Epidermal melanocyte (primary cell): Measurements from ENCODE around the gene GSTO2.

Experiments
- DNase-seq: peaks from one replicate; pipeline ENCODE4 v3.0.0; 2011; ENCODE audit warnings: low spot score; ENCODE audit not compliant: insufficient read length

GSTO2 gene

DNA sequence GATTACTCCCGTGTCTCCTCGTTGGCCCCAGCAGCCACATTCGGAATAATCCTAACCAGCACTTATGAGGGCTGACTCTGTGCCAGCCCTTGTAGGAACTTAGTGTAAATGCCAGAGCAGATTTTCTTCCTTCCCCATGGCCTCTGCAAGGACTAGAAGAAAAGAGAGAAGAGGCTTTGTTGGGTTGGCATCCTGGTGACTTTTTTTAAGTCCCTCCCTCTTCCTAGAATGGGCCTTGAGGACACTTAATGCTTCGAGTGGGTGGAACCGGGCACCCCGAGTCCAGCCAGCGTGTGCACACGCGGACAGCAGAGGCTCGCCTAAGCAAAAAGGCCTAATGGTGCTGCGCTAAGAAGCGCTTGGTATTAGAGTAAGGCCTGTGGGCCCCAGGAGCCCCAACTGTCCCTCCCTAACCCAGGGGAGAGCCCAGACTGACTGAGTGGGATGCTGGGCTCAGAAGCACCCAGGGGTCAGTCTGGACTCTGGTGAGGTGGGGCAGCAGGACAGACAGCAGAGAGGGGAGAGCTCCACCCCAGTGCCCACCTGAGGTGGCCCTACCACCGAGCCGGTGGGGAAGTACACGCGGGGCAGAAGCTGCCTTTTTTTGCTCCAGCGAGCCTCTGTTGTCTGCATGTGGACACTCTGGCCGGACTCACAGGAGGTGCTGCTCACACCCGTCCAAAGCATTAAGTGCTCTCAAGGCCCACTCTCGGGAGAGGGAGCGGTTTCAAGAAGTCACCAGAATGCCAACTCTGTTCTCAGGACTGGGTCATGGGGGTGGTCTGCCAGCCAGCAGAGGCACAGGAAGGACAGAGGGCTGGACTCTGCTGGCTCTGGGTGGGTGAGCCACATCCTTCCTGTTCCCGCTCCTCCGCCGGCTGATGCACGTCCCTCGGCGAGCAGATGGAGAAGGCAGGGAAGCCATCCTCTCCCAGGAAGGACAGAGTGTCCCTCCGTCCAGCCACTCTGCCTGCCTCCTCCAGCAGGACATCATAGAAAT is 56.8 kb downstream of the GSTO2 start:
- DNase-seq, result no peak

GRCh38 chr10:104326991-104327610 is 58.1 kb downstream of the GSTO2 start:
- DNase-seq, result no peak

GRCh38 chr10:104327745-104328645 is 59.0 kb downstream of the GSTO2 start:
- no peak for DNase-seq

DNA sequence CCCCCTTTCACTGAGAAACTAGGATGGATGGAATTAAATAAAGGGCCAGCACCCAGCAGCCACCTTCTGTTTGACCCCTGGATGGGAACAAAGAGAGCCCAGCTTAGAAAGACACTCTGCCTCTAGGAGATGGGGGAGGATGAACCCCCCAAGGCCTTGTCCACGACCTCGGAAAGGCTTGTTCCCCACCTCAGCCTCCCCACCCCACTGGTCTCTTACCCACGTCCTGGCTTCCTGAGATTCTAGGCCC is 59.6 kb downstream of the GSTO2 start:
- no peak for DNase-seq

GRCh38 chr10:104328896-104329710 is 60.1 kb downstream of the GSTO2 start:
- DNase-seq, result no peak

- DNase-seq, result no peak
These were observed 60.8 kb downstream of the GSTO2 start for GRCh38 chr10:104329735-104330134.

DNA sequence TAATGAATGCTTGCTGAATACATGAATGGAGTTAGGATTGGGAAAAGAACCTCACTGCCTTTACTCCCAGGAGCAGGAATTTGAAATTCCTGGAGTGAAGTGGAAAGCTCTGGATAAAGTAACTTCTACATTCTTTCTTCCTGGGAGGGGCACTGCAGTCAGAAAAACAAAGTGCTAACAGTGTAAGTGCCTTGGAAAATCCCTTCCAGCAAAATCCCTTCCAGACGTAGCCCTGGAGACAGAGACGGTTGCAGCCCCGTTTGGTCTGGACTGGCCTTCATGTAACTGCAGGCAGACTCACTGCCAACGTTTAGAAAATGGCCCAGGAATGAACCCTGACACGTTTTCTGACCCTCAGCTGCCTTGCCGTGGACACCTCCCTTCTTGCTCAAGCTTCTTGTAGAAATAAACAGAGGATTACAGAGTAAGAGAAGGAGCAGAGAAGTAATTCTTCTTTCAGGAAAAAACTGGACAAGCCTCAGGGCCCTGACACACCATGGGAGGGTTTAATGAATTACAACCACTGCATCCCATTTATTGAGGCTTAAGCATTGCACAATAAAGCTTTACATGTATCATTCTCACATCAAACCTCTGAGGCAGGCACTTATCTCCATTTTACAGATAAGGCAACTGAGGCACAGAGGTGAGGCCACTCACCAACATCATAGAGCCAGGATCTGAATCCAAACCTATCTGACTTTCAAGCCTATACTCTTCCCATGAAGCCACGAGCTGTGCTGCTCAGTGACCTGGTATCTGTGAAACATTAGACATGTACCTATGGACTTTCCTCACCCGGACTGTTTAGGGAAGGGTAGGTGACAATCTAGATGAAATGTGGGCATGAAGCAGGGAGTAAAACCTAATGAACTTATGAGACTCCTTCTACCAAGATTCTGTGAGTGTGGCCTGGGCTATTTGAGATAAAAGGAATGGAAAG is 61.5 kb downstream of the GSTO2 start:
- DNase-seq, result no peak

GRCh38 chr10:104331208-104331838 is 62.3 kb downstream of the GSTO2 start:
- DNase-seq, result no peak

DNA sequence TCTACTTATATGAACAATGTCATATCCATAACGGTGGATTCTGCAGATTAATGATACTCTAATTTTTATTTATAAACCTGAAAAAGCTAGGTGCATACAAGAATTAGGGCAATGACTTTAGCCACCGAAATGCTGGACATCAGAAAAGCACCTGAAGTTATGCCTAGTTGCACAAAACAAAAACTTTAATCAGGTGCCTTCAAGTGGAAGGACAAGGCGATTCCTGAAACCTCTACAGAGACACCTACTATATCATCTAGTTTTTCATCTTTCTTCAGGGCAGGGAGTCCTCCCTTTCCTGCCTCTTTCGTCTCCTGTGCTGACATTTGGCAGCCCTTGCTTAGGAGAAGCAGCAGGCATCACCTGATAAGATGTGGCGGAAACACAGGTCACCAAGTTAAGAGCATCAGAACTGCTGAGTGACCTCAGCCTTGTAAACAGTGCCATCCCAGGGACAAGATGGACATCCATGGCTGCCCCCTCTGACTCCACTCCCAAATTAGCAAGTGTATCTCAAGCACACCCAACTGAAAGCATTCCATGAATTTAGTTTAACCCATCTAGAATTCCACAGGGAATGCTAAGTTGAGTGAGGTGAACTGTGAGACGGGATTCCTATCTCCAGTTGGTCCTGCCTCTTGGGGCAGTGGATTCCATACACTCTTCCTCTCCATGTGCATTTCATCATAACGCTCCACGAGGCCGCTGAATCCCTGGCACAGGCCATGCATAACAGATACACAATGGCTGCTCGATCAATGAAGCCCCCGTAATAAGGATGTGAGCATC is 63.5 kb downstream of the GSTO2 start:
- no peak for DNase-seq

GRCh38 chr10:104333032-104333727 is 64.2 kb downstream of the GSTO2 start:
- DNase-seq, result no peak

GRCh38 chr10:104333728-104334373 is 64.9 kb downstream of the GSTO2 start:
- no peak for DNase-seq

GRCh38 chr10:104334561-104334960 is 65.6 kb downstream of the GSTO2 start:
- DNase-seq, result no peak

- DNase-seq, result no peak
These were observed 66.1 kb downstream of the GSTO2 start for GRCh38 chr10:104334965-104335650.

DNA sequence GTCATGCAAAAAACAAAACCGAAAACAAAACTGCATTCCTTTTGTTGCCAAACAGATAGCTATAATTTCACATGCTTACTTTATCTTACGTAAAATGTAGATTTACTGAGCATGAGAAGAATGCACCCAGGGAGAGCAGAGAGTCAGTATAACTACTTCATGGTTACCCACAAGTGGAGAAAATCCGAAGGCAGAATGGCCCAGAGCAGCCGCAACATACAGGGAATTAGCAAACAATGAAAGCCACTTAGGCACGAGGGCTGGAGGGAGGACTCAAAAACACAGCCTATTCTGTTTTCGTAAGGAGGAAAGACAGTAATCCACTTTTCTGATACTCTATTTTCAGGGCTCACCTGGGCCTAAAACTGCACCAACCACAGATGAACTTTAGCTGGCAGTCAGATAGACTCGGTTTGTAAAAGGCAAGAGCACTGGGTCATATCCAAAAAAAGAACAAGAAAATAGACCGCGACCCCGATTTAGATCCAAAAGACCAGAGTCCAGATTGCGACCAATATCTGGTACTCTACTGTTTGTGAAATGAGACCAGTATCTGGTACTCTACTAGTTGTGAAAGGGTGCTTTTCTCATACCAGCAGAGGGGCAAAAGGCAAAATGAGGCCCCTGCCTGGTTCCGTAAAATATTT is 68.0 kb downstream of the GSTO2 start:
- no peak for DNase-seq

DNA sequence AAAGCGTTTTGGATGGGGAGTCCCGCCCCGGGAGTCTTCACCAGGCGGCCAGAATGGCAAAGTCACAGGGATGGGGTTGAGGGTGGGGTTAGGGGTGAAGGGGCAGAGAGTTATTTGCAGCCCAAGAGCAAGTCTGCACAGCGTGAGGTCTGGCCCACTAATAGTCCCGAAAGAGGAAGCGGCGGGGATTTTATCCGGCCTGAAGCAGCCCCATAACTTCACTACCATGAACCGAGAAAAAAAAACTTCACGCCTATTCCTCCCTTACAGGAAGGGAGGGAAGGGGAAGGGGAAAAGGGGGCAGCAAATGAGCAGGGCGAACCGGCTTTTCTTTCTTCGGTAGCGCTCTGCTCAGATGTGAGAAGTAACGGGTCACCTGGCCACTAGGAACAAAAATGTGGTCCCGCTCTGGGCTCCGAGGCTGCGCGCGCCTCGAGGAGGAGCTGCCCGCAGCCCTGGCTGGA is 68.6 kb downstream of the GSTO2 start:
- no peak for DNase-seq

GRCh38 chr10:104337985-104338735 is 69.2 kb downstream of the GSTO2 start, which contains the start of gene ITPRIP:
Gene ITPRIP, minus strand, starts transcription at chr10:104338465. Its CDS starts 22,414 bp downstream, at chr10:104316051.
- peak; percentile 67 for DNase-seq
